HG02884 (cell line): ENCODE results near the gene PLTP.

Source experiments
- ATAC-seq: cut with Tn5 transposase; IDR thresholded peaks from one replicate; pipeline ENCODE4 v1.9.1; 2021; ENCODE audit warnings: mild to moderate bottlenecking, moderate library complexity; ENCODE audit not compliant: unreplicated experiment

PLTP gene

GRCh38 chr20:45850926-45851325 is 61.0 kb downstream of the PLTP start:
- ATAC-seq, result no peak

DNA sequence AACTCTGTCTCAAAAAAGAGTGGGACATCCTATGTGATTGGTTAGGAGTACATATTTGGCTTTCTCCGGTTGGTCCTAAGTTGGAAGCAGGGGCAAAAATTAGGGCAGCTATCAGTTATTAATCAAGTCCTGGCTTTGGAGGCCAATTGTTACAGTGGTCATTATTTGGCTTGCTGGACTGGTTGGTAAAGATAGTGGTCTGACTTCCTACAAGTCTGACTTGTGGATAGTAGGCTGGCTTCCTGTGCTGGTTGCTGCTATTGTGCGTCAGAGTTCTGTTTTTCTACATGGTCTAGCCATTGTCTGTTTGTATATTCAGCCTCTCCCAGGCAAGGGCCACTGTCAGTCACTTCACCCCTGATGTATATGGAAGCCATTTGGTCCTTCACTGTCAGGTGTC is 61.7 kb downstream of the PLTP start:
- ATAC-seq, result no peak

DNA sequence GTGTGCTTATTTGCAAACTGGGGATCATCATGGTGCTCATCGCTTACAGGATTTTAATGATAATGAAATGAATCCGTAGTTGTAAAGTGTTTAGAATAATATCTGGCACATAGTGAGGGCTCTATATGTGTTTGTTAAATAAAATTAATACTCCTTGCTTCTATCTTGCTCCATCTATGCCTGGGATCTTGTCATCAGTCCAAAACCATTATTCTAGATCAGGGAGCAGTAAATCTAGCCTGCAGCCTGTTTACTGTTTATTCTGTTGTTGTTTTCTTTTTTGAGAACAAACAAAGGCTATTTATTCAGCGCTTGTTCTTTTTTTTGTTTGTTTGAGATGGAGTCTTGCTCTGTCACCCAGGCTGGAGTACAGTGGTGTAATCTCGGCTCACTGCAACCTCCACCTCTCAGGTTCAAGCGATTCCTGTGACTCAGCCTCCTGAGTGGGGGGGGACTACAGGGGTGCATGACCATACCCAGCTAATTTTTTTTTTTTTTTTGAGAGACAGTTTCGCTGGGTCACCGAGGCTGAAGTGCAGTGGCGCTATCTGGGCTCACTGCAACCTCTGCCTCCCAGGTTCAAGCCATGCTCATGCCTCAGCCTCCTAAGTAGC is 62.9 kb downstream of the PLTP start:
- no peak for ATAC-seq
